CD4-positive, alpha-beta T cell treated with Interleukin-1 beta for 1 hour (primary cell): ENCODE results near the gene TRPV4.

Experiments used
- DNase-seq, 2 donors: peaks; one replicate each; pipeline ENCODE4 v3.0.0-alpha.2; 2020 to 2022

The TRPV4 gene

GRCh38 chr12:109804820-109805761, 28.1 kb downstream of the TRPV4 start:
- peak; percentile 66 to 74 for DNase-seq

- no peak for DNase-seq
Measured at GRCh38 chr12:109803678-109804077, 29.5 kb downstream of the TRPV4 start.

- no peak for DNase-seq
Measured at GRCh38 chr12:109802828-109803227, 30.4 kb downstream of the TRPV4 start.

- no peak for DNase-seq
Measured at GRCh38 chr12:109800536-109800935, 32.7 kb downstream of the TRPV4 start.

- no peak for DNase-seq
Measured at GRCh38 chr12:109798691-109799090, 34.5 kb downstream of the TRPV4 start.

- no peak for DNase-seq
Measured at GRCh38 chr12:109797905-109798669, 35.1 kb downstream of the TRPV4 start.

- no peak for DNase-seq
Measured at GRCh38 chr12:109796057-109796456, 37.1 kb downstream of the TRPV4 start.

- DNase-seq, result no peak
Measured at GRCh38 chr12:109795023-109795422, 38.2 kb downstream of the TRPV4 start.

GRCh38 chr12:109793826-109794501, 39.2 kb downstream of the TRPV4 start:
- DNase-seq, result no peak

GRCh38 chr12:109793411-109793810, 39.8 kb downstream of the TRPV4 start:
- DNase-seq, result no peak

GRCh38 chr12:109792992-109793391, 40.2 kb downstream of the TRPV4 start:
- DNase-seq, result no peak

GRCh38 chr12:109789526-109790048, 43.6 kb downstream of the TRPV4 start:
- DNase-seq, result no peak

GRCh38 chr12:109786799-109787198, 46.4 kb downstream of the TRPV4 start:
- no peak for DNase-seq

GRCh38 chr12:109785854-109786253, 47.3 kb downstream of the TRPV4 start:
- no peak for DNase-seq

GRCh38 chr12:109783965-109784244, 49.3 kb downstream of the TRPV4 start:
- DNase-seq, result no peak

- DNase-seq, result no peak
Measured at GRCh38 chr12:109783135-109783964, 49.8 kb downstream of the TRPV4 start.

- no peak for DNase-seq
Measured at GRCh38 chr12:109782326-109782703, 50.9 kb downstream of the TRPV4 start.

- no peak for DNase-seq
Measured at GRCh38 chr12:109781668-109782325, 51.4 kb downstream of the TRPV4 start.

- DNase-seq, result peak in 1 of 2 donors; percentile 5
Measured at GRCh38 chr12:109779382-109779781, 53.8 kb downstream of the TRPV4 start.

- no peak for DNase-seq
Measured at GRCh38 chr12:109778684-109779083, 54.5 kb downstream of the TRPV4 start.

GRCh38 chr12:109777544-109777943, 55.7 kb downstream of the TRPV4 start:
- DNase-seq, result peak; percentile 30 to 39

- DNase-seq, result no peak
Measured at GRCh38 chr12:109776624-109777023, 56.6 kb downstream of the TRPV4 start.
